ENCODE data around the gene CCDC39.

CCDC39 gene

DNA sequence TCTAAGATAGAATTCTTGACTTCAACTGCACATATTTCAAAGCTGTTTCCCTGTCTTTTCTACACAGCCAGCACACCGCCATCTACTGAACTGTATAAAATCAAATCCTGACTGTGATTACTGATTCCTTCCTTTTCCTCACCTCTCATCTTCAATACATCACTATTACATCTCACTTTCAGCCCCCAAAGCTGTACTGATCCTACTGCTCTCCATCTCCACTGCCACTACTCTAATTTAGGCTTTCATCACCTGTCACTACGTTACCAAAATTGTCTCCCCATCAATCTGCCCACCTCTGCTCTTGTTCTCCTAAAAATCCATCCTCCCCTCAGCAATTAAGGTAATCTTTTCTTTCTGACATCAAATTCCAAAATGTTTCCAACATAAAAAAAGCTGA, 4.5 kb upstream of the CCDC39 start:
- no peaks in the 10 kb centered on the region for H3K27me3 ChIP-seq (replicated peaks; ENCODE audit: control insufficient read depth, insufficient read depth, low read length)
- no peak overlapping the region for H3K9ac ChIP-seq (ENCODE audit: low read length)
- H3K36me3 ChIP-seq (ENCODE audit: control insufficient read depth, insufficient read depth, low read length, severe bottlenecking), result no peaks in the 10 kb centered on the region
- peaks cover 11% of the 10 kb centered on the region for H3K4me1 ChIP-seq (ENCODE audit: control insufficient read depth, insufficient read depth, low read length)
- no peaks in the 10 kb centered on the region for H3K9me3 ChIP-seq (ENCODE audit: control insufficient read depth, low read length)
- no peak overlapping the region for H3K4me3 ChIP-seq (ENCODE audit: low read length)
- DNase-seq (ENCODE audit: low read depth), result no peak

- Histone ChIP-seq H3K9ac (ENCODE audit: low read length) (peak overlapping the region; percentile 79), H3K27me3 (replicated peaks; ENCODE audit: control insufficient read depth, insufficient read depth, low read length) (no peaks in the 10 kb centered on the region), H3K4me1 (ENCODE audit: control insufficient read depth, insufficient read depth, low read length) (peaks cover 15% of the 10 kb centered on the region), H3K4me3 (ENCODE audit: low read length) (peak overlapping the region; percentile 90), H3K36me3 (ENCODE audit: control insufficient read depth, insufficient read depth, low read length, severe bottlenecking) (no peaks in the 10 kb centered on the region), H3K9me3 (ENCODE audit: control insufficient read depth, low read length) (no peaks in the 10 kb centered on the region)
- DNase-seq (ENCODE audit: low read depth), result no peak
These were observed 775 bp upstream of the CCDC39 start for GRCh38 chr3:180680097-180680430.

GRCh38 chr3:180678231-180678630, 1.1 kb downstream of the CCDC39 start:
- peaks cover 15% of the 10 kb centered on the region for H3K4me1 ChIP-seq (ENCODE audit: control insufficient read depth, insufficient read depth, low read length)

DNA sequence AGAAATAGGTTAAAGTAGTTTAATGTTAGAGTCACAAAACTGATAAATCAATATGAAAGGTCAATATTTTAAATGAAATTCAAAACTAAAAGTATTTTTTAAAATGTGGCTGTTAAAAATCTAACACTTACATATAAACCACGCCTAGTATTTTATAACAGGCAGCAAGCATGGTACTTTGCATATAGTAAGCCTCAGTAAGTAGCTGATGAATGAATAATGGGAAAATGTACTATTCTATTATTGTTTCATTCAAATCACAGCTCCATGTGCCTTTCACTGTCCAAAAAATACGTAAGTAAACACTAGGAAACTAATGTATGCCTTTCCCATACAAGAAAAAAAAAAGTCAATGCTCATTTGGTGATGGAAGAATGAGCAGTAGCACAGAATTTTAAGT, 17.8 kb downstream of the CCDC39 start:
- Histone ChIP-seq H3K9ac (ENCODE audit: low read length) (no peak overlapping the region), H3K4me3 (ENCODE audit: low read length) (no peak overlapping the region), H3K36me3 (ENCODE audit: control insufficient read depth, insufficient read depth, low read length, severe bottlenecking) (no peaks in the 10 kb centered on the region), H3K4me1 (ENCODE audit: control insufficient read depth, insufficient read depth, low read length) (no peaks in the 10 kb centered on the region), H3K9me3 (ENCODE audit: control insufficient read depth, low read length) (no peaks in the 10 kb centered on the region), H3K27me3 (replicated peaks; ENCODE audit: control insufficient read depth, insufficient read depth, low read length) (no peaks in the 10 kb centered on the region)
- DNase-seq (ENCODE audit: low read depth), result no peak

More at GRCh38 chr3:180678231-180678630, 1.1 kb downstream of the CCDC39 start:
- Histone ChIP-seq H3K36me3 (ENCODE audit: control insufficient read depth, insufficient read depth, low read length, severe bottlenecking) (no peaks in the 10 kb centered on the region), H3K9ac (ENCODE audit: low read length) (no peak overlapping the region), H3K9me3 (ENCODE audit: control insufficient read depth, low read length) (no peaks in the 10 kb centered on the region), H3K27me3 (replicated peaks; ENCODE audit: control insufficient read depth, insufficient read depth, low read length) (no peaks in the 10 kb centered on the region), H3K4me3 (ENCODE audit: low read length) (peak overlapping the region; percentile 90)
- no peak for DNase-seq (ENCODE audit: low read depth)

GRCh38 chr3:180657094-180657493, 22.2 kb downstream of the CCDC39 start:
- H3K9ac ChIP-seq (ENCODE audit: low read length), result no peak overlapping the region
- no peaks in the 10 kb centered on the region for H3K9me3 ChIP-seq (ENCODE audit: control insufficient read depth, low read length)
- no peak for DNase-seq (ENCODE audit: low read depth)
- no peaks in the 10 kb centered on the region for H3K27me3 ChIP-seq (replicated peaks; ENCODE audit: control insufficient read depth, insufficient read depth, low read length)
- H3K4me3 ChIP-seq (ENCODE audit: low read length), result no peak overlapping the region
- H3K36me3 ChIP-seq (ENCODE audit: control insufficient read depth, insufficient read depth, low read length, severe bottlenecking), result no peaks in the 10 kb centered on the region
- no peaks in the 10 kb centered on the region for H3K4me1 ChIP-seq (ENCODE audit: control insufficient read depth, insufficient read depth, low read length)

DNA sequence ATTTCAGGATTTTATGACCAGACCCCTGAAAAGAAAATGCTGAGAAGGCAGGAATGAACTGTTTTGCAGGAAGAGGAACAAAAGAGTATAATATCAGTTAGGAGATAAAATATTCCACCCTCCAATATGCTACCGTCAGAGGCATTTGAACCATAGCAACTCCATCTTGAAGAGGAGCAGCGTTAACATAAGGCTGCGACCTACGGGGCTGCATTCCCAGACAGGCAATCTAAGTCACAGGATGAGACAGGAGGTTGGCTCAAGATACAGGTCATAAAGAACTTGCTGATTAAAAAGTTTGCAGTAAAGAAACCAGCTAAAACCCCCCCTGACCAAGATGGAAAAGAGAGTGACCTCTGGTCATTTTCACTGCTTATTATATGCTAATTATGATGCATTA, 22.9 kb downstream of the CCDC39 start:
- no peaks in the 10 kb centered on the region for H3K9me3 ChIP-seq (ENCODE audit: control insufficient read depth, low read length)
- no peaks in the 10 kb centered on the region for H3K27me3 ChIP-seq (replicated peaks; ENCODE audit: control insufficient read depth, insufficient read depth, low read length)
- H3K4me1 ChIP-seq (ENCODE audit: control insufficient read depth, insufficient read depth, low read length), result no peaks in the 10 kb centered on the region
- no peak for DNase-seq (ENCODE audit: low read depth)
- no peak overlapping the region for H3K9ac ChIP-seq (ENCODE audit: low read length)
- H3K4me3 ChIP-seq (ENCODE audit: low read length), result no peak overlapping the region
- H3K36me3 ChIP-seq (ENCODE audit: control insufficient read depth, insufficient read depth, low read length, severe bottlenecking), result no peaks in the 10 kb centered on the region

DNA sequence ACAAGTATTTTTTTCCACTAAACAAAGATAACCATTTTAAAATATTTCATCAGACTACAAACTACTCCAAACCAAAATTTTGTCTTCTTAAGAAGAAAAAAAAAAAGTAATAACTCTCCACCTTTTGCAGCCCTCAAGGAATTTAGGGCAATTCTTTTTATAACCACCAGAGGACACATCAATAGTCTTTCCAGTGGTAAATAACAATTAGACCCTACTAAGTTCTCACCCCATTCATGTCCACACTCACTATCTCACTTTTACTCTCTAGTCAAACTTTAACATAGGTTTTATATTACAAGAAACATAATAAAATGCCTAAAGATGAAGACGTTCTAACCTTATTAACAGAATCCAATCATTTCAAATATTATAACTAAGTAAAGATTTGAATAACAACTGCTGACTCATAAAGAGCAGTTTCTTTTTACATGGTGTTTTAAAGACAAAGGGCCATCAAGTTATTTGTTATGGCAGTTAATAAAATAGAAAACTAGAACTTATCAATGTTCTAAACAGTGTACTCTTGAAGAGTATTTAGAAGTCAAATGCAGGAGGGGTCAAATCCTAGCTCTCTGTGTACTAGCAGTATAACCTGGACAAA, 33.0 kb downstream of the CCDC39 start:
- Histone ChIP-seq H3K4me3 (ENCODE audit: low read length) (no peak overlapping the region), H3K4me1 (ENCODE audit: control insufficient read depth, insufficient read depth, low read length) (no peaks in the 10 kb centered on the region), H3K9me3 (ENCODE audit: control insufficient read depth, low read length) (no peaks in the 10 kb centered on the region), H3K27me3 (replicated peaks; ENCODE audit: control insufficient read depth, insufficient read depth, low read length) (no peaks in the 10 kb centered on the region), H3K9ac (ENCODE audit: low read length) (no peak overlapping the region), H3K36me3 (ENCODE audit: control insufficient read depth, insufficient read depth, low read length, severe bottlenecking) (no peaks in the 10 kb centered on the region)
- no peak for DNase-seq (ENCODE audit: low read depth)

- DNase-seq (ENCODE audit: low read depth), result no peak
- Histone ChIP-seq H3K9me3 (ENCODE audit: control insufficient read depth, low read length) (no peaks in the 10 kb centered on the region), H3K4me3 (ENCODE audit: low read length) (no peak overlapping the region), H3K4me1 (ENCODE audit: control insufficient read depth, insufficient read depth, low read length) (no peaks in the 10 kb centered on the region), H3K36me3 (ENCODE audit: control insufficient read depth, insufficient read depth, low read length, severe bottlenecking) (no peaks in the 10 kb centered on the region), H3K27me3 (replicated peaks; ENCODE audit: control insufficient read depth, insufficient read depth, low read length) (no peaks in the 10 kb centered on the region), H3K9ac (ENCODE audit: low read length) (no peak overlapping the region)
These were observed 38.3 kb downstream of the CCDC39 start for GRCh38 chr3:180640987-180641386.

DNA sequence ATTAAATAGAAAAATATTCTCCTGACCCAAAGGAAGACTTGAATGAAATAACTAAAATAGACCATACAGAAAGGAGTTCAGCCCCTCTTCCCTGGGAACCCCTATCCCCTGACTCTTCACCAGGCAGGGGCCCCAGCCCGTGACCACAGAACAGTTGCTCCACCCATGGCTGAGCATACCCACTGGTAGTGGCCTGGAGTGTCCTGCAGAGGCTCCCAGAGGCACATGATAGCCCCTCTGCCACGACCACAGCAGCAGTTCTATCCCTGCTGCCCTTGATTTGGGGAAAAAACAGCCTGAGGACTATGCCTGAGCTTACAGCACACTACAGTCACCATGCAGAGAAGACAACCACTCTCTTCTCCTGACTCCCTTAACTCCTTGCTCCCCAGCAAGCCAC, 45.6 kb downstream of the CCDC39 start:
- Histone ChIP-seq H3K4me3 (ENCODE audit: low read length) (no peak overlapping the region), H3K4me1 (ENCODE audit: control insufficient read depth, insufficient read depth, low read length) (no peaks in the 10 kb centered on the region), H3K36me3 (ENCODE audit: control insufficient read depth, insufficient read depth, low read length, severe bottlenecking) (no peaks in the 10 kb centered on the region), H3K27me3 (replicated peaks; ENCODE audit: control insufficient read depth, insufficient read depth, low read length) (no peaks in the 10 kb centered on the region), H3K9me3 (ENCODE audit: control insufficient read depth, low read length) (no peaks in the 10 kb centered on the region), H3K9ac (ENCODE audit: low read length) (no peak overlapping the region)
- no peak for DNase-seq (ENCODE audit: low read depth)

DNA sequence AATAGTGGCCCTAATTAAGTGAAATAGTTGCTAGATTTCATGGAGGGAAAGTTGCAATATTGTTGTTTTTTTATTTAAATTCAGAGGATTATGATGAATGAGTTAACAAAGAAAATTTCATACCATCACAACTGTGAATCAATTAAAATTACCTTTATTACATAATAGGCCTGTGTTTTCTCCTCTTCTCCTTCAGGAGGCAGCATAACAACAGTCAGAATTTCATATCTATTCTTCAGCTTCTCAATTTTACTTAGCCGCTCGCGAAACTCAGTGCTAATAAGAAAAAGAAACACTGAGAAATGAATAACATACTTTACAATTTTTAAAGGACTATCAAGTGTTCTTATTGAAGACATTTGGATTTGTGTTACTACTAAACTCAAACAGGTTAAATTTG, 48.0 kb downstream of the CCDC39 start:
- no peak for DNase-seq (ENCODE audit: low read depth)
- H3K36me3 ChIP-seq (ENCODE audit: control insufficient read depth, insufficient read depth, low read length, severe bottlenecking), result peaks cover 7% of the 10 kb centered on the region
- H3K4me3 ChIP-seq (ENCODE audit: low read length), result no peak overlapping the region
- no peaks in the 10 kb centered on the region for H3K4me1 ChIP-seq (ENCODE audit: control insufficient read depth, insufficient read depth, low read length)
- no peak overlapping the region for H3K9ac ChIP-seq (ENCODE audit: low read length)
- no peaks in the 10 kb centered on the region for H3K9me3 ChIP-seq (ENCODE audit: control insufficient read depth, low read length)
- no peaks in the 10 kb centered on the region for H3K27me3 ChIP-seq (replicated peaks; ENCODE audit: control insufficient read depth, insufficient read depth, low read length)

- H3K9me3 ChIP-seq (ENCODE audit: control insufficient read depth, low read length), result no peaks in the 10 kb centered on the region
- DNase-seq (ENCODE audit: low read depth), result no peak
- H3K4me3 ChIP-seq (ENCODE audit: low read length), result no peak overlapping the region
- H3K9ac ChIP-seq (ENCODE audit: low read length), result no peak overlapping the region
- H3K4me1 ChIP-seq (ENCODE audit: control insufficient read depth, insufficient read depth, low read length), result no peaks in the 10 kb centered on the region
- no peaks in the 10 kb centered on the region for H3K27me3 ChIP-seq (replicated peaks; ENCODE audit: control insufficient read depth, insufficient read depth, low read length)
- peaks cover 8% of the 10 kb centered on the region for H3K36me3 ChIP-seq (ENCODE audit: control insufficient read depth, insufficient read depth, low read length, severe bottlenecking)
These were observed 48.9 kb downstream of the CCDC39 start for GRCh38 chr3:180630371-180630770.

- no peaks in the 10 kb centered on the region for H3K9me3 ChIP-seq (ENCODE audit: control insufficient read depth, low read length)
- H3K27me3 ChIP-seq (replicated peaks; ENCODE audit: control insufficient read depth, insufficient read depth, low read length), result no peaks in the 10 kb centered on the region
- peaks cover 17% of the 10 kb centered on the region for H3K36me3 ChIP-seq (ENCODE audit: control insufficient read depth, insufficient read depth, low read length, severe bottlenecking)
- no peak overlapping the region for H3K9ac ChIP-seq (ENCODE audit: low read length)
- no peaks in the 10 kb centered on the region for H3K4me1 ChIP-seq (ENCODE audit: control insufficient read depth, insufficient read depth, low read length)
- H3K4me3 ChIP-seq (ENCODE audit: low read length), result no peak overlapping the region
- no peak for DNase-seq (ENCODE audit: low read depth)
These were observed 52.4 kb downstream of the CCDC39 start for GRCh38 chr3:180626844-180627243.
